ENCODE results near the gene TMEM97. TPM values are rescaled to one million over a fixed set of nuclear protein-coding genes. Genes with fewer than 3 reads are reported as not detected.

The TMEM97 gene
- total RNA-seq, 1 donor from 2014 or later: 8.7 TPM

DNA sequence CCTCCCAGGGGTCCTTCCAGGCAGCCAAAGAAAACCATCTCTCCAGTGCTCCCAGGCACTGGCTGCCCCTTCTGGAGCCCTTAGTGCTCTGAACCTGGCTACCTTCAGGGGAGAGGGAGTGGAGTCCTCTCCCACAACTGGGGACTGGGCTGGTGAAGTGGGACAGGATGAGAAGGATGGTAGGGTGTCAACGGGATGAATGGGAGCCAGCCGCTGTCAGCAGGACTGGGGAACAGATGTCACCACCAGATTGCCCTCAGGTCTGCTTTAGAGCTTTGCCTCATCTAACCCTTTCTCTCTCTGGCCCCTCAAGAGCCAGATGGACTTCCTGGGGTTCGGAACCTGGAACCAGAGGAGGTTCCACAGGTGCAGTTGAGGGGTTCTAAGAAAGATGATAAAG lies 46.5 kb downstream of the TMEM97 start:
- no peak for DNase-seq (ENCODE audit: low read depth)

DNA sequence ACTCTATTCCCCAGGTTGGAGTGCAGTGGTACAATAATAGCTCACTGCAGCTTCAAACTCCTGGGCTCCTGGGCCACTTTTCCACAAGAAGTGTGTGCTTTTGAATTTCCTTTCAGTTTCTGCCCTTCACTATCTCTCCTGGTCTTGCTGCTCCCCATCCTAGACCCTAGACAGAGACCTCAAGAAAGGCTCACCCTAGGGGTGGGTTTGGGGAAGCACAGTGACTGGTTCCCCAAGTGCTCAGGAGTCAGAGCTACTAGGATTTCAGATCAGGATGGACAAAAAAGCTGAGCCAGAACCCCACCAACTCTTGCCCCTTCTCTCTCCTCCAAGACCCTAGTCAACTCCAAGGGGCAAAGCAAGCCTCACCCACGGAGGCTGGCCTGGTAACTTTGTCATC lies 47.6 kb downstream of the TMEM97 start:
- DNase-seq (ENCODE audit: low read depth): no peak

DNA sequence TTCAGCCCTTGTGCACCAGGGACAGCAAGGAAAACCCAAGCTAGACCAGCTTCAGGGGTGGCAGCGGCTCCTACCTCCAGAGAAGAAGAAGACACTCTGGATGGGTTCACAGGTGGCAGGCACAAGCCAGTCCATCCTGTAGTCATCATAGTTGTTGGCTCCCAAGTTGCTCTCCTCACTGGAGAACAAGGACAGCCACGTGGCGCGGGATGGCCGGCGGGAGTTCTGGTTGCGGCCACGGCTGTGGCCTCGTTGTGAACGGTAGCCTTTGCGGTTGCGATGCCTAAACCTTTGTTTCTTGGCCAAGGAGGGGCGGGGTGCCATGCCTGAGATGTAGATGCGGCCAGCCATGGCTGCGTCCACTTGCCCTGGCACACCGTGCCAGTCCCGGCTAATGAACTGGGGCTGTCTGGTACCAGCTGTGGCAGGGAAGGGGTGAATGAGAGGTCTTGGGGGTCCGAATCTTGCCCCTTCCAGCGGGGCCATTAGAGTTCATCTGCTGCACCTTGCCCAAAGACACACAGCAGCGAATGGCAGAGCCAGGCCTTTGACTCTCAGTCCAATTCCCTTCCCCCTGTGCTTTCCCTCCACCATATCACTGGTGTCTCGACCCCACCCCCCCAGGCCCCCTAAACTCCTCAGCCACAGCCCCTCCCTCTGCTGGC lies 48.8 kb downstream of the TMEM97 start:
- no peak for DNase-seq (ENCODE audit: low read depth)

DNA sequence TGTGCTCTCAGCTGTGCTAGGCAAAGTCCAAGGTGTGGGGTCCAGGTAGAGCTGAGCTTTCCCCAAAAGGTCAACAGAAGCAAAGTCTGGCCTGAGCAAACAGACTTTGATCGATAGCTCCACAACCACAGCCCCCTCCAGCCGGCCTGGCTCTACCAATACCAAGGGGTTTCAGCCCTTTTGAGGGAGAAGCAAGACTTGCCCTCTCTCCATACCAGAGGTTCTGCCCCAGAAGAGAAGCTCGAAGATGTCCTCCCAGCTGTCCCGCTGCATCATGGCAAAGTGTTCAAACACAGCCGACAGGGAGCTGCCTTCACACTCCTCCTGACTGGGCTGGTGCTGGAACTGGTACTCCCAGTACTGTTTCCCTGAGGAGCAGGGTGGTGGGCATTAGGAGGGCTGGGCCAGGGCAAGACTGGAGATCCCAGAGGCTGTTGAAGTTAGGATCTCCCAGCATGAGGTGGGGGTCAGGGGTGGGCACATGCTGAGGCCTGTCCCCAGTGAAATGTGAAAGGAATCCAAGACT lies 49.4 kb downstream of the TMEM97 start:
- DNase-seq (ENCODE audit: low read depth): no peak

DNA sequence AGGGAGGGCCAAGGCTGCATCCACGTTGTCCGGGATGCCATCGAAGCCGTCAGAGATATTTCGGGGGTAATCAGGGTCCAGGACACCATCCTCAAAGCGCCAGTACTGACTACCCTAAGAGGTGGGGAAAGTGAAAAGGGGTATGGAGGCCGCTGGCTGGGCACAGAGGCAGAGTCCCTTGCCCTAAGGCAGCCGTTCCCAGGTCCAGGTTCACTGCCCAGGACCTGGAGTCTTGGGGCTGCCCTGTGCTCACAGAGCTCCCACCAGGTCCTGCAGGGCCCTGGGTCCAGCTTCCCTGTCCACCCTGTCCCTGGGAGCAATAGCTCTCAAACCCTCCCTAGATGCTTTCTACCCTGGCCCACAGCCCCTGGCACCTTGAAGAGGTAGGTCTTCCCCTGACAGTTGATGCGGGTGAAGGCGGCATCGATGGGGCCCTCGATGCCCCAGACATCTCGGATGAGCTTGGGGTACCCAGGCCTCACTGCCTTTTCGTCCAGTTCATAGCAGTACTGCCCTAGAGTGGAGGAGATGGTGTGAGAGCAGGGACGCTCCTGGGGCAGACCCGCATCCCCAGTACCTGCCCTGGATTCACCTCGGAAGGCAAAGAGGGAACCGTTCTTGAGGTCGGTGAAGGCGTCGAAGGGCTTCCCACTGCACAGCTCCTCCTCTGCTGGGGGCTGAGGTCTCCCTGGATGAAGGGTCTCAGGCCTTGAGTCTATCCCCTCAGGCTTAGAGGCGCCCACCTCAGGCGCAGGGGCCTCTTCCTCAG lies 50.1 kb downstream of the TMEM97 start:
- no peak for DNase-seq (ENCODE audit: low read depth)

DNA sequence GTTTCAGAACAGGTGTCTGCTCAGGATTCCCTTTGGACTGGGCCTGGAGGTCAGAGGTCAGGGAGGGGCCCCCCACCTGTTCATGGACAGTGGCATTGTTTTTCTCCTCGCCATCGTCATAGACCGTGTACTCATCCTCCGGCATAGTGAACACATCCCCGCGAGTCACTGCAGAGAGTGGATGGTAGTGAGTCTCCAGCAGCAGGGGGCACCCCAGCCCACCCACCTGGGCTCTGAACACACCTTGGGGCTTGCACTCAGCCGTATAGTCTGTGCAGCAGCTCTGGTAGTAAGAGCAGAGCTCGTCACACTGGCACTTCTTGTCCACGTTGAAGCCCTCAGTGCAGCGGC lies 50.7 kb downstream of the TMEM97 start:
- DNase-seq (ENCODE audit: low read depth): no peak

DNA sequence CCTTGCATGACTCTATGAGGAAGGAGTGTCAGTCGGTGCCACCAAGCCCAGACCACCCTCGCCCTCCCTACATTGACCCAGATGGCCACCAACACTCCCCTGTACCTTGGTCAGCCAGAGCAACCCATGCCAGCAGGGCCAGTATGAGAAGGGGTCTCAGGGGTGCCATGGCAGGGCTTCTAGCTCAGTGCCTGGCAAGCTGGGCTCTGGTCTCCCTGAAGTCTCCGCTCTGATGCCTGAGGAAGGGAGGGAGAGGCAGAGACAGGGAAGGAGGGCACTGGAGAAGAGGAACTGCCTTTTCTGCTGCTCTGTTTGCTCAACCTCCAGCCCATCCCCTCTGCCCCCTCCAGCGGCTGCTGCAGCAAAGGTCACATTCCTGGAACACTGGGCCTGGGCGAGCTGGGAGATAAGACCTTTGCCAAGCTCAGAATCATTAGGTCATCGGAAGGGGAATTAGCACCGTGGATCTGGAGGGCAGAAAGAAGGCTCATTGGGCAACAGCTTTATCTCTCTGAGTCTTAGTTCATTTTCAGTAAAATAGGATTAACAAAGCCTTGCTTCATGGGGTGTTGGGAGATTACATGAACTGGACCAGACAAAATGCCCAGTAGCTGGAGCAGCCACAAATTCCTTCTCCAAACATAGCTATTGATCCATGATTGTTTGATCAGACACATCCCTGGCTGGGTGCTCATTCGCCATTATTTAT lies 51.2 kb downstream of the TMEM97 start, which contains the start of gene VTN:
Gene VTN, minus strand, starts transcription at position 273 of the 709 bp plus-strand sequence. Its CDS starts 104 bp downstream, at position 169.
- no peak for DNase-seq (ENCODE audit: low read depth)

DNA sequence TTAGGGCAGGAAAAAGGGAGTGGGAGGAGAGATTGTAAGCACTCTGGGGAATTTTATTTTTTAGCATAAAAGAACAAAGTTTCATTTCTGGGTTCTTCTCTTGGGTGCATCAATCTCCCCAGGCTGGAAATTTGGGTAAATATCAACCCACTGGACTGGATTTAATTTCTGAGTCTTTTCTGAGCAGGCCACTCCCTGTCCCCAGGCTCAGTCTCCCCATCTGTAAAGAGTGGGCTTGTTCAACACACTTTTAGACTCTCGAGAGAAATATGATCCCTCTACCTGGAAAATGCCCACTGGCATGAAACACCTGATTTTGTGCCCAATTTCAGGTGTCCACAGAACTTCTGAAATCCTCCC lies 51.7 kb downstream of the TMEM97 start:
- DNase-seq (ENCODE audit: low read depth): no peak

DNA sequence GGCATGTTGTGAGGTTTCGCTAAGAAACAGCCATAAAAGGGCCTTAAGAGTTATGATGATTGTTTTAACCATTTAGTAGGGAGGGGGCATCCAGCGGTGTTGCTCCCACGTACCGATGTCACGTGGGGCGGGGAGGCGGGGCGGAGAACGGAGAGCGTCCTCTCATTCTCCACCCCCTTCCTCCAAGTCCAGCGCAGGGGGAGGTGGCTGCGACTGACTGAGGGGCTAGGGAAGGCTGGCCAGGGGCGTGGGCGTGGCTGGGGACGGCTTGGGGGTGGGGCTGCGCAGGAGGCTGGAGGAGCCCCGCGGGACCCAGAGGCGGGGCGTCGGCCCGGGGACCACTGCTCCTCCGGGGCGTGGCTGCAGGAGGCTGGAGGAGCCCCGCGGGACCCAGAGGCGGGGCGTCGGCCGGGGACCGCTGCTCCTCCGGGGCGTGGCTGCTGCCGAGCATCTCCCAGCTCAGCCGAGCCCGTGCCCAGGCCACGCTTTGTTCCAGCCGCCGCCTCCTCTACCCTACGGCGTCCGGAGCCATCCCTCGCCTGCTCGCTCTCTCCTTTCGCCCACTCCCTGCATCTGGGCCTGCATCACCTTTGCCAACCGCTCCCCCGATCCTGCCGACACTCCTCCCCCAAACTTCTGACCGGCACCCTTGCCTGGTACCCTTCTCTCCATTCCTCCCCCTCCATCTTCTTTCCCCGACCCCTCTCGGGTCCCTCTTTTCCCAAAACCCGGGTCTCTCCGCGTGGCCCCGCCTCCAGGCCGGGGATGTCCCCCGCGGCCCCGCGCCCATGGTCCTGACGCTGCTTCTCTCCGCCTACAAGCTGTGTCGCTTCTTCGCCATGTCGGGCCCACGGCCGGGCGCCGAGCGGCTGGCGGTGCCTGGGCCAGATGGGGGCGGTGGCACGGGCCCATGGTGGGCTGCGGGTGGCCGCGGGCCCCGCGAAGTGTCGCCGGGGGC lies 52.5 kb downstream of the TMEM97 start, which contains the start of gene SARM1:
Gene SARM1, plus strand, starts transcription at position 450 of the 958 bp plus-strand sequence. Its CDS starts 339 bp downstream, at position 789.
- DNase-seq (ENCODE audit: low read depth): no peak

DNA sequence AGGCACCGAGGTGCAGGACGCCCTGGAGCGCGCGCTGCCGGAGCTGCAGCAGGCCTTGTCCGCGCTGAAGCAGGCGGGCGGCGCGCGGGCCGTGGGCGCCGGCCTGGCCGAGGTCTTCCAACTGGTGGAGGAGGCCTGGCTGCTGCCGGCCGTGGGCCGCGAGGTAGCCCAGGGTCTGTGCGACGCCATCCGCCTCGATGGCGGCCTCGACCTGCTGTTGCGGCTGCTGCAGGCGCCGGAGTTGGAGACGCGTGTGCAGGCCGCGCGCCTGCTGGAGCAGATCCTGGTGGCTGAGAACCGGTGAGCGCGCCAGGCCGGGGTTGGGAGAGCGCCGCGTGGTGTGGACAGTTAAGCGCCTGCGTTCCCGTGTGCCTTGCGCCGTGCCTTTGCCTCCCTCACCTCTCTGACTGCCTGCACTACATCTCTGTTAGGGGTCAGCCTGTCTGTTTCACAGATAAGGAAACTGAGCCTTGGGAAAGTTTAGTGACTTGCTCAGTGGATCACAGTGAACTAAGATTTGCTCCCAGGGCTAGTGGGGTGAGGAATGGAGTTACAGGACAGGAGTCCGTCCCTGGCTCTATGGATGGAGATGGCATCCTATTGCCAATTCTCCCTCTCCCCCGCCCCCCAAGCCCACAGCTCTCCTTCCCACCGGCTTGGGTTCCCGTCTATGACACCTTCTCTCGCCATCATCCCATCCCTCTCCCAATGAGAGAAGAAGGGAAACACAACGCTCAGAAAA lies 53.4 kb downstream of the TMEM97 start:
- DNase-seq (ENCODE audit: low read depth): no peak

DNA sequence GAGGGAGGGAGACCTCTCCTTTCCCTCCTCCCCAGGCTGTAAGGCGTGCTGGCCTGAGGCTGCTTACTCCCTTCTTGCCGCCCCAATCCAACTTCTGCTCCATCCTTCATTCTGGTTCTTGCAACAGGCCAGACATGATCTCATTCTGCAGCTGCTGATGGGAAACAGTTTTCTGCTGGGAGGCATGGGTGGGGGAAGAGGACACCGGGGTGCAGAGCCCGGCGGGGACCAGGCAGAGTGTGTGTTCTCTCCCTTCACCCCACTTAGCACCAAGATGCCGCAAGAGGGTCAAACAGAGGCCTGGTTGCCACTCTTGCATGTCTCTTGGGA lies 53.9 kb downstream of the TMEM97 start:
- DNase-seq (ENCODE audit: low read depth): no peak

Other genes starting within 250 kb of the TMEM97 start
- gene IFT20, start 16.3 kb downstream of the TMEM97 start, total RNA-seq: 46.6 and 57.0 TPM in 2 replicates
- 81.2 and 85.4 TPM in 2 replicates for gene TNFAIP1, start 16.6 kb downstream of the TMEM97 start, total RNA-seq
- 78.0 and 81.9 TPM in 2 replicates for gene POLDIP2, start 38.3 kb downstream of the TMEM97 start, total RNA-seq
- not detected in 2 replicates for gene SEBOX, start 46.0 kb downstream of the TMEM97 start, total RNA-seq
- gene VTN, start 51.1 kb downstream of the TMEM97 start, total RNA-seq: not detected in 2 replicates
- 1.4 and 8.9 TPM in 2 replicates for gene SARM1, start 52.5 kb downstream of the TMEM97 start, total RNA-seq
- 4.0 and 8.6 TPM in 2 replicates for gene SLC46A1, start 87.0 kb downstream of the TMEM97 start, total RNA-seq
- not detected in 2 replicates for gene SLC13A2, start 154.4 kb downstream of the TMEM97 start, total RNA-seq
- not detected in 2 replicates for gene FOXN1, start 187.1 kb downstream of the TMEM97 start, total RNA-seq
- 15.6 and 29.3 TPM in 2 replicates for gene UNC119, start 233.4 kb downstream of the TMEM97 start, total RNA-seq